HEK293T (cell line): ENCODE results near the gene CLASP1.

Experiments
- CTCF ChIA-PET: fragments of 350-600 bp; formaldehyde crosslinking; extraction: SDS; loops from one replicate; lab custom pipeline; 2021; ENCODE audit warnings: antibody characterized with exemption, inconsistent platforms; lab: Yijun Ruan, JAX
- POLR2A ChIA-PET: fragments of 350-600 bp; formaldehyde crosslinking; extraction: SDS; loops from one replicate; lab custom pipeline; 2020; ENCODE audit warnings: antibody characterized with exemption, inconsistent platforms; lab: Yijun Ruan, JAX
- DNase-seq: peaks from one replicate; pipeline ENCODE4 v3.0.0; 2012; ENCODE audit warnings: mixed read lengths; ENCODE audit errors: extremely low spot score
- ARNT ChIP-seq: fragments of 450-650 bp; IDR thresholded peaks from 2 replicates; pipeline ENCODE4 v1.6.1; 2017; ENCODE audit warnings: mild to moderate bottlenecking
- BHLHE40 ChIP-seq: fragments of 450-650 bp; IDR thresholded peaks from 2 replicates; pipeline ENCODE4 v1.6.1; 2016; ENCODE audit warnings: mild to moderate bottlenecking, moderate library complexity, borderline replicate concordance
- CTBP1 ChIP-seq: fragments of 450-650 bp; IDR thresholded peaks from 2 replicates; pipeline ENCODE4 v1.6.1; 2016; ENCODE audit warnings: borderline replicate concordance
- ELF4 ChIP-seq: fragments of 450-650 bp; IDR thresholded peaks from 2 replicates; pipeline ENCODE4 v1.6.1; 2017; ENCODE audit warnings: antibody characterized with exemption
- FOXA1 ChIP-seq: fragments of 450-650 bp; IDR thresholded peaks from 2 replicates; pipeline ENCODE4 v1.6.1; 2016; ENCODE audit warnings: mild to moderate bottlenecking
- FOXK2 ChIP-seq: fragments of 450-650 bp; IDR thresholded peaks from 2 replicates; pipeline ENCODE4 v1.6.1; 2016; ENCODE audit warnings: mild to moderate bottlenecking
- FOXM1 ChIP-seq: fragments of 450-650 bp; IDR thresholded peaks from 2 replicates; pipeline ENCODE4 v1.6.1; 2017; ENCODE audit warnings: mild to moderate bottlenecking, borderline replicate concordance
- HDGF ChIP-seq: fragments of 450-650 bp; IDR thresholded peaks from 2 replicates; pipeline ENCODE4 v1.6.1; 2017; ENCODE audit warnings: antibody characterized with exemption, borderline replicate concordance
- L3MBTL2 ChIP-seq: fragments of 450-650 bp; conservative IDR thresholded peaks from 2 replicates; pipeline ENCODE4 v1.6.1; 2016; ENCODE audit warnings: mild to moderate bottlenecking
- LEF1 ChIP-seq: fragments of 450-650 bp; IDR thresholded peaks from 2 replicates; pipeline ENCODE4 v1.6.1; 2017; ENCODE audit warnings: mild to moderate bottlenecking, borderline replicate concordance
- NFRKB ChIP-seq: fragments of 450-650 bp; IDR thresholded peaks from 2 replicates; pipeline ENCODE4 v1.6.1; 2016; ENCODE audit warnings: mild to moderate bottlenecking, moderate library complexity
- SP1 ChIP-seq: fragments of 450-650 bp; IDR thresholded peaks from 2 replicates; pipeline ENCODE4 v1.6.1; 2017
- SUZ12 ChIP-seq: fragments of 450-650 bp; IDR thresholded peaks from 2 replicates; pipeline ENCODE4 v1.6.1; 2016; ENCODE audit warnings: mild to moderate bottlenecking
- TARDBP ChIP-seq: fragments of 450-650 bp; IDR thresholded peaks from 2 replicates; pipeline ENCODE4 v1.6.1; 2016
- ZNF384 ChIP-seq: fragments of 450-650 bp; IDR thresholded peaks from 2 replicates; pipeline ENCODE4 v1.6.1; 2016
- TF ChIP-seq, protein P1 (sequence below): fragments of 450-650 bp; IDR thresholded peaks from 2 replicates; pipeline ENCODE4 v1.6.1; 2016

The CLASP1 gene

DNA sequence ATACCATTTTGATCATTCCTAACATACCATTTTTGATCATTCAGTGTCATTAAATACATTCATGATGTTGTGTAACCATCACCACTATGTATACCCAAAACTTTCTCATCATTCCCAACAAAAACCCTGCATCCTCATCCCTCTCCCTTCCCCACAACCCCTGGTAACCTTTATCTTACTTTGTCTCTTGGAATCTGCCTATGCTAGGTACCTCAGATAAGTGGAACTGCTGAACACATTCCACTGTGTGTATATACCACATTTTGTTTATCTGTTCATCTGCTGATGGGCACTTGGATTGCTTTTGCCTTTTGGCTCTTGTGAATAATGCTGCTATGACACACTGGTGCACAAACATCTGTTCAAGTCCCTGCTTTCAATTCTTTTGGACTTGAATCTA lies 280.4 kb downstream of the CLASP1 start:
- DNase-seq = no peak
- CTCF ChIA-PET = no interaction called here
- no peak for TF ChIP-seq CTBP1
- TF ChIP-seq BHLHE40 = no peak
- no peak for TF ChIP-seq LEF1

DNA sequence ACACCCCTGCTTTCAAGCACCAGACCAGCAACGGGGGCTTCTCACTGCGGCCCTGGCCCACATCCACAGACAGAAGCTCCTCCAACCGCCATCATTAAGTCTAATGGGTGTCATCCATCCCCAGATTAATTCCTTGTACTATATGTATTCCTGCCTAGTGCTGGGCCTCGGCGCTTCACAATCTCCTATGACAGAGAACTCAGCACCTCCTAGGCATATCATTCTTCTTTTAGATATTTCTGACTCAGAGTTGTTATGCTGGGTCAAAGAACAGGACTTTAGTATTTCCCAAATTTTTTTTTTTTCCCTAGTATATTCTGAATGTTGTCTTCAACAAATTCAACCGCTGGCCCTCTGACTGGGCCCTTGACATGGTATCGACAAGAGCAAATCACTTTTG lies 281.1 kb downstream of the CLASP1 start:
- no peak for DNase-seq
- ChIA-PET CTCF (interaction anchor here (2.2 kb wide), 1 partner anchor 12 kb away, joined by 8 read pairs; no protein-coding TSS in a partner anchor), POLR2A (no interaction called here)
- TF ChIP-seq FOXM1 = no peak
- no peak for TF ChIP-seq NFRKB
- no peak for TF ChIP-seq ARNT
- no peak for TF ChIP-seq HDGF
- no peak for TF ChIP-seq BHLHE40
- TF ChIP-seq SP1 = no peak
- TF ChIP-seq ELF4 = no peak
- no peak for TF ChIP-seq ZNF384

More for the DNA sequence above, 280.4 kb downstream of the CLASP1 start:
- POLR2A ChIA-PET = no interaction called here

GRCh38 chr2:121367246-121367900 lies 281.9 kb downstream of the CLASP1 start:
- ChIA-PET POLR2A (no interaction called here), CTCF (interaction anchor here (2.2 kb wide), 1 partner anchor 11 kb away, joined by 8 read pairs; no protein-coding TSS in a partner anchor)
- no peak for DNase-seq
- TF ChIP-seq BHLHE40 = no peak
- TF ChIP-seq NFRKB = no peak
- TF ChIP-seq FOXA1 = no peak
- TF ChIP-seq FOXM1 = no peak
- TF ChIP-seq SP1 = no peak
- TF ChIP-seq ARNT = no peak

DNA sequence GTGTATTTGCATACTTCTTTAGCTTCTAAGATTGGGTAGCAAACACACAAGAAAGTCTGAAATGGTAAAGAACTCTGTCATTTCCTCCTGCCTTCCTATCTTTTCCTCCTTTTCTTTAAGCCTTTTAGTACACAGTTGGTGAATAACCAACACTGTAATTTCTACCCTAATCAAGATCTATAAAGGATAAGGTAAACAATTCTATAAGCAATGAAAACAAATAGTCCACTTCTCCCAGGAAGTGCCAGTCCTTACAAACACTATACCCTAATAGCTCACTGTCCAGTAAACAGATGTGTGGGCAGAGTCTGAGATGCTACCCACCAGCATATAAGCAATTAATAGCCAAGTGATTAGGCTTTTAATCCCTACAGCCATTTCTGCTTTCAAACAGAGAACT lies 283.2 kb downstream of the CLASP1 start:
- no peak for TF ChIP-seq FOXM1
- no peak for TF ChIP-seq CTBP1
- TF ChIP-seq ARNT = no peak
- no peak for TF ChIP-seq FOXA1
- no peak for TF ChIP-seq FOXK2
- DNase-seq = no peak
- ChIA-PET POLR2A (no interaction called here), CTCF (interaction anchor here (2.2 kb wide), 1 partner anchor 10 kb away, joined by 8 read pairs; no protein-coding TSS in a partner anchor)

GRCh38 chr2:121365061-121365460 lies 284.2 kb downstream of the CLASP1 start:
- no peak for TF ChIP-seq NFRKB
- no peak for TF ChIP-seq FOXM1
- TF ChIP-seq ELF4 = no peak
- TF ChIP-seq TARDBP = no peak
- no peak for TF ChIP-seq FOXK2
- TF ChIP-seq, protein P1, sequence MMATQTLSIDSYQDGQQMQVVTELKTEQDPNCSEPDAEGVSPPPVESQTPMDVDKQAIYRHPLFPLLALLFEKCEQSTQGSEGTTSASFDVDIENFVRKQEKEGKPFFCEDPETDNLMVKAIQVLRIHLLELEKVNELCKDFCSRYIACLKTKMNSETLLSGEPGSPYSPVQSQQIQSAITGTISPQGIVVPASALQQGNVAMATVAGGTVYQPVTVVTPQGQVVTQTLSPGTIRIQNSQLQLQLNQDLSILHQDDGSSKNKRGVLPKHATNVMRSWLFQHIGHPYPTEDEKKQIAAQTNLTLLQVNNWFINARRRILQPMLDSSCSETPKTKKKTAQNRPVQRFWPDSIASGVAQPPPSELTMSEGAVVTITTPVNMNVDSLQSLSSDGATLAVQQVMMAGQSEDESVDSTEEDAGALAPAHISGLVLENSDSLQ = no peak
- TF ChIP-seq SP1 = no peak
- TF ChIP-seq LEF1 = no peak
- no peak for TF ChIP-seq FOXA1
- no peak for TF ChIP-seq L3MBTL2
- TF ChIP-seq HDGF = no peak
- TF ChIP-seq ZNF384 = no peak
- TF ChIP-seq BHLHE40 = no peak
- TF ChIP-seq CTBP1 = no peak
- TF ChIP-seq ARNT = no peak
- no peak for TF ChIP-seq SUZ12
- ChIA-PET CTCF (interaction anchor here (1.0 kb wide), 1 partner anchor 237 kb away, joined by 3 read pairs; no protein-coding TSS in a partner anchor), POLR2A (no interaction called here)
- no peak for DNase-seq

DNA sequence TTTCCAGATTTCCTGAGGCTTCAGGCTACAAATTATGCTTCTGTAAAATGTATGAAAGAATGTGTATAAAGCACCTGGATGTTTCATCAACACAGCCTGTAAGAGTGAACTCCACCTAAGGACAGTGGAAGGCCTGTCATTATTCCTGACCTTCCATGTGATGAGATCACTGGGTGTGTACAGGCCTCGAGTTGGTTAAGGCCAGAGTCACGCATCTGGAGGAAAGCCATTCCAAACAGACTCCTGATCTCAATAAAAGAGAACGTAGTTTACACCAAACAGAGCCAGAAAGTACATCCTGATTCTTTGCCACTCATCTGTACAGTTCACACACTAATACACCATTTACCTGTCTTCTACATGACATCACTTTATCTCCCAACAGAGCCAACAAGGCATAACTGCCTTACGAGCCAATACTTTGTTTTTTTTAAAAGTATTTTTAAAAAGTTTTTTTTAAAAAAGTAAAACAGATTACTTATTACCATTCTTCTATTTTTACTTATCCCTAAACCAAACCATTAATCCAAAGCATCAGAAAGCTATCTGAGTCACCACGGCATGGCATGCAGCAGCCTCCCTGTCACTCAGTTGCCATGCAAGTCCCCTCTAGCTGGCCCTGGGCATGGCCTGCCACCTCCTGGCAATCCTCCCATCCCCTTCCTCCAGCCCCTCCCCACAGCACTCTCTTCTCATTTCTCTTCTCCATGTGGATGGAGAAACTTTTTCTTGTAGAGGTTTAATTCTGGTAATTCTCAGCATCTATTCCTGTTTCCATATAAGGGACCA lies 285.4 kb downstream of the CLASP1 start:
- POLR2A ChIA-PET = no interaction called here

DNA sequence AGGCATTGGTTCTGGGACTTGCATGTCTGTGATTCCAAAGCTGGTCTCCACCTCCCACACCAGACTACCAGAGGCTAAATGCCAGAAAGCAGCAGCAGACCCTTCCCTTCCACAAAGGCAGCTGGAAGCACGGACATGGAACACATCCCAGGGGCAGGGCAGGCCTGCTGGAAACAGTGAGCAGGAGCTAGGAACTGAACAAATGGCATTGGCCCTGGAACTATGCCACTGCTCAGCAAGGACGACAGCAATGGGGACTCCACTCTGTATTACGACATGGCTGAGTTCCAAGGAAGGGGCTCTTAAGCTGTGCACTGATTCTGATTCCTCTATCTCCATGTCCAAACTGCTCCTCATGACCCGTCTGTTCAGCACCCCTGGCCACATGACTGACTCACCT lies 286.5 kb downstream of the CLASP1 start:
- POLR2A ChIA-PET = no interaction called here
- TF ChIP-seq SUZ12 (no peak), LEF1 (no peak)
- DNase-seq = no peak
- CTCF ChIA-PET = interaction anchor here (0.5 to 0.7 kb wide), 2 partner anchors 8 to 164 kb away, joined by 3 to 5 read pairs; no protein-coding TSS in a partner anchor

More for the DNA sequence above, 285.4 kb downstream of the CLASP1 start:
- no peak for TF ChIP-seq CTBP1
- no peak for DNase-seq
- CTCF ChIA-PET = interaction anchor here (0.7 kb wide), 1 partner anchor 9 kb away, joined by 3 read pairs; no protein-coding TSS in a partner anchor

DNA sequence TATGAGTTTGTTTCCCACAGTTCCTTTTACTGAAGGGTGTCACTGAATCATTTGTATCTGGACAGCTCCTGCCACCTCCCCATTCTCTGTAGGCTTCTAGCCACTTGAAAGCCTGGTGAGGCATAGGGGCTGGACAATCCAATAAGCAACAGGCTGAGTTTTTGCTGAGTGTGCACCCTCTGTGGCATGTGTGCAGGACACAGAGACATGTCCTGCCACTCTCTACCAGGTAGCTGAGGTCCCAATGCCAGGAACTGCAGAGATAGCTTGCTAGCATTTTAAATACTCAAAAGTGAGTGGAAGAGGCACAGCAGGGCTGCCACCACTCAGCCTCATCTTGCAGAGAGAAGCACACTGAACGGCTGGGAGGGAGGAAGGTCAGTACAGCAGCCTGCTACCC lies 287.0 kb downstream of the CLASP1 start:
- ChIA-PET CTCF (interaction anchor here (0.5 kb wide), 1 partner anchor 16 kb away, joined by 3 read pairs; no protein-coding TSS in a partner anchor), POLR2A (no interaction called here)
- DNase-seq = no peak
- TF ChIP-seq NFRKB (no peak), FOXA1 (no peak), SP1 (no peak), ZNF384 (no peak), TARDBP (no peak), LEF1 (no peak), HDGF (no peak), ELF4 (no peak), SUZ12 (no peak), FOXK2 (no peak), BHLHE40 (no peak), CTBP1 (no peak), ARNT (no peak)
